Activated T-cell treated with anti-CD3 and anti-CD28 coated beads, Interleukin-2, amount 50 U/mL, for 4 hours (primary cell): Measurements from ENCODE around the gene CDK7. TPM values are rescaled to one million over a fixed set of nuclear protein-coding genes. Genes with fewer than 3 reads are reported as not detected.

Source experiments
- ATAC-seq, 2 donors: fragments of 200-7000 bp; cut with Tn5 transposase; one replicate each; pipeline ENCODE4 v1.10.0; 2021
- DNase-seq: peaks from one replicate; pipeline ENCODE4 v3.0.0-alpha.2; 2020
- H3K27me3 Mint-ChIP-seq: one replicate; pipeline ENCODE4 v1.8.0; 2021; ENCODE audit warnings: low read depth, mixed read lengths
- H3K36me3 Mint-ChIP-seq: one replicate; pipeline ENCODE4 v1.8.0; 2022; ENCODE audit warnings: mixed read lengths; ENCODE audit not compliant: insufficient read depth
- H3K4me1 Mint-ChIP-seq: one replicate; pipeline ENCODE4 v1.8.0; 2021; ENCODE audit warnings: low read depth, mixed read lengths
- H3K4me3 Mint-ChIP-seq: one replicate; pipeline ENCODE4 v1.8.0; 2021; ENCODE audit warnings: mild to moderate bottlenecking, moderate library complexity, mixed read lengths
- H3K9me3 Mint-ChIP-seq: one replicate; pipeline ENCODE4 v1.8.0; 2021; ENCODE audit warnings: mixed read lengths
- total RNA-seq, 3 donors: library from RNA; stranded (reverse); gene quantifications; one replicate each; pipeline ENCODE4 v1.2.1, GENCODE V29; 2021

Gene CDK7
- total RNA-seq, 3 donors from 2014 or later = 39.9 to 52.4 (median 48.5) TPM

GRCh38 chr5:69292306-69292705 is 57.6 kb downstream of the CDK7 start:
- peaks cover 14% of the 10 kb centered on the region for H3K36me3 Mint-ChIP-seq
- DNase-seq (no peak), ATAC-seq (no peak)
- no peaks in the 10 kb centered on the region for H3K27me3 Mint-ChIP-seq
- no peaks in the 10 kb centered on the region for H3K9me3 Mint-ChIP-seq
- H3K4me3 Mint-ChIP-seq = no peak overlapping the region
- no peaks in the 10 kb centered on the region for H3K4me1 Mint-ChIP-seq

GRCh38 chr5:69293882-69294281 is 59.2 kb downstream of the CDK7 start:
- H3K4me3 Mint-ChIP-seq = no peak overlapping the region
- peaks cover 19% of the 10 kb centered on the region for H3K36me3 Mint-ChIP-seq
- H3K27me3 Mint-ChIP-seq = no peaks in the 10 kb centered on the region
- ATAC-seq (no peak), DNase-seq (no peak)
- no peaks in the 10 kb centered on the region for H3K4me1 Mint-ChIP-seq
- no peaks in the 10 kb centered on the region for H3K9me3 Mint-ChIP-seq

- no peak for ATAC-seq
Measured at GRCh38 chr5:69295088-69295754, 60.5 kb downstream of the CDK7 start.

GRCh38 chr5:69299625-69300024 is 64.9 kb downstream of the CDK7 start:
- Mint-ChIP-seq H3K4me3 (no peak overlapping the region), H3K4me1 (no peaks in the 10 kb centered on the region), H3K27me3 (no peaks in the 10 kb centered on the region), H3K36me3 (peaks cover 23% of the 10 kb centered on the region), H3K9me3 (no peaks in the 10 kb centered on the region)
- ATAC-seq (no peak), DNase-seq (no peak)

More at GRCh38 chr5:69295088-69295754, 60.5 kb downstream of the CDK7 start:
- no peaks in the 10 kb centered on the region for H3K9me3 Mint-ChIP-seq
- peaks cover 27% of the 10 kb centered on the region for H3K36me3 Mint-ChIP-seq
- no peaks in the 10 kb centered on the region for H3K4me1 Mint-ChIP-seq
- H3K27me3 Mint-ChIP-seq = no peaks in the 10 kb centered on the region
- H3K4me3 Mint-ChIP-seq = no peak overlapping the region
- DNase-seq = no peak

- Mint-ChIP-seq H3K36me3 (peaks cover 14% of the 10 kb centered on the region), H3K4me3 (no peak overlapping the region), H3K9me3 (no peaks in the 10 kb centered on the region), H3K4me1 (no peaks in the 10 kb centered on the region), H3K27me3 (no peaks in the 10 kb centered on the region)
- no peak for ATAC-seq
- no peak for DNase-seq
Measured at GRCh38 chr5:69300537-69301203, 66.0 kb downstream of the CDK7 start.

GRCh38 chr5:69305512-69305911 is 70.8 kb downstream of the CDK7 start:
- H3K4me3 Mint-ChIP-seq = no peak overlapping the region
- H3K4me1 Mint-ChIP-seq = peaks cover 3% of the 10 kb centered on the region
- no peaks in the 10 kb centered on the region for H3K27me3 Mint-ChIP-seq
- peaks cover 24% of the 10 kb centered on the region for H3K36me3 Mint-ChIP-seq
- H3K9me3 Mint-ChIP-seq = peaks cover 5% of the 10 kb centered on the region
- ATAC-seq (no peak), DNase-seq (no peak)

GRCh38 chr5:69308046-69308553 is 73.4 kb downstream of the CDK7 start:
- peak in 1 of 2 donors; percentile 48 for ATAC-seq
- H3K4me3 Mint-ChIP-seq = no peak overlapping the region
- H3K4me1 Mint-ChIP-seq = peaks cover 3% of the 10 kb centered on the region
- no peak for DNase-seq
- H3K36me3 Mint-ChIP-seq = peaks cover 39% of the 10 kb centered on the region
- H3K27me3 Mint-ChIP-seq = no peaks in the 10 kb centered on the region
- H3K9me3 Mint-ChIP-seq = peaks cover 5% of the 10 kb centered on the region

- peaks cover 3% of the 10 kb centered on the region for H3K4me1 Mint-ChIP-seq
- no peaks in the 10 kb centered on the region for H3K27me3 Mint-ChIP-seq
- H3K36me3 Mint-ChIP-seq = peaks cover 40% of the 10 kb centered on the region
- DNase-seq (no peak), ATAC-seq (no peak)
- H3K4me3 Mint-ChIP-seq = no peak overlapping the region
- peaks cover 5% of the 10 kb centered on the region for H3K9me3 Mint-ChIP-seq
Measured at GRCh38 chr5:69309380-69309779, 74.7 kb downstream of the CDK7 start.

GRCh38 chr5:69312459-69313160 is 77.9 kb downstream of the CDK7 start:
- Mint-ChIP-seq H3K36me3 (peaks cover 46% of the 10 kb centered on the region), H3K4me1 (peaks cover 3% of the 10 kb centered on the region), H3K27me3 (no peaks in the 10 kb centered on the region), H3K9me3 (peaks cover 5% of the 10 kb centered on the region), H3K4me3 (no peak overlapping the region)
- DNase-seq (no peak), ATAC-seq (no peak)

- no peak for ATAC-seq
- Mint-ChIP-seq H3K4me1 (peaks cover 2% of the 10 kb centered on the region), H3K4me3 (no peak overlapping the region), H3K36me3 (peaks cover 40% of the 10 kb centered on the region), H3K27me3 (no peaks in the 10 kb centered on the region), H3K9me3 (peaks cover 4% of the 10 kb centered on the region)
- DNase-seq = no peak
Measured at GRCh38 chr5:69313428-69313827, 78.7 kb downstream of the CDK7 start.

GRCh38 chr5:69315972-69316371 is 81.3 kb downstream of the CDK7 start:
- no peaks in the 10 kb centered on the region for H3K9me3 Mint-ChIP-seq
- no peaks in the 10 kb centered on the region for H3K4me1 Mint-ChIP-seq
- peaks cover 32% of the 10 kb centered on the region for H3K36me3 Mint-ChIP-seq
- DNase-seq (no peak), ATAC-seq (no peak)
- no peak overlapping the region for H3K4me3 Mint-ChIP-seq
- H3K27me3 Mint-ChIP-seq = no peaks in the 10 kb centered on the region

- Mint-ChIP-seq H3K36me3 (peaks cover 26% of the 10 kb centered on the region), H3K4me3 (no peak overlapping the region), H3K27me3 (no peaks in the 10 kb centered on the region), H3K4me1 (no peaks in the 10 kb centered on the region), H3K9me3 (no peaks in the 10 kb centered on the region)
- ATAC-seq (no peak), DNase-seq (no peak)
Measured at GRCh38 chr5:69317391-69317790, 82.7 kb downstream of the CDK7 start.

- no peak for ATAC-seq
- DNase-seq = no peak
- Mint-ChIP-seq H3K27me3 (no peaks in the 10 kb centered on the region), H3K4me3 (no peak overlapping the region), H3K4me1 (no peaks in the 10 kb centered on the region), H3K36me3 (no peaks in the 10 kb centered on the region), H3K9me3 (no peaks in the 10 kb centered on the region)
Measured at GRCh38 chr5:69326365-69326764, 91.7 kb downstream of the CDK7 start.
